GM10847 (cell line): ENCODE data around the gene PRPSAP2.

Experiments used
- POLR2A ChIP-seq: IDR thresholded peaks from 2 replicates; pipeline ENCODE4 v1.6.1; 2011; ENCODE audit not compliant: insufficient read length; ENCODE audit errors: extremely low read depth

The PRPSAP2 gene

DNA sequence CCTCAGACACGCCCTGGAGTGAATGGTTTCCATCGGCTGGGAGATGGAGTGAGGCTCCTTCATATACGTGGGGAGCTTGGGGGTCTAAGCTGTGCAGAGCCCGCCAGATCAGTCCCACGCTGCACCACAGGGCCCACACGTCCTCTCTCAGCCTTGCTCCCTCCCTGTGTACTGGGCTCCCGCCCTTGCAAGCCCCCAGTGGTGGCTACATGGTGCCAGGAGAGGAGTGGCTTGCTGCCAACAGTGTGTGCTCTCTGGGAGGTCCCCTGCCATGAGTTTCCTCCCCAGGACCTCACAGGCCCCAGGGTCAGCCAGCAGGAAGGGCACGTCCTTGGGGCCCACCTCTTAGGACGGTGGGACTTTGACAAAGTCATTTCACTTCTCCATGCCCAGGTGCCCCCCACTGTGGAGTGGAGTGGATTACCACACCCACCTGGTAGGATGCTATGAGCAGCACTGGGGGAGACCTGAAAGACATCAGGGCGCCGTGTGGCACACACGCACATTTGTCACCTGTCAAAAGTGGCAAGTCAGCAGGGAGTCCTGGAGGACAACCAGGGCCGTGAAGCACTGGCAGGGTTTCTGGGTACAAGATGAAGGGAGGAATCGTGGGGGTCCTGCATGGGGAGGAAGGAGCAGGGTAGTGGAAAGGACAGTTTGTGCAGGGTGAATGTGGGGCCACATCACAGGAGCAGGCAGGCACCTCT is 107.8 kb downstream of the PRPSAP2 start:
- no peak for TF ChIP-seq POLR2A

DNA sequence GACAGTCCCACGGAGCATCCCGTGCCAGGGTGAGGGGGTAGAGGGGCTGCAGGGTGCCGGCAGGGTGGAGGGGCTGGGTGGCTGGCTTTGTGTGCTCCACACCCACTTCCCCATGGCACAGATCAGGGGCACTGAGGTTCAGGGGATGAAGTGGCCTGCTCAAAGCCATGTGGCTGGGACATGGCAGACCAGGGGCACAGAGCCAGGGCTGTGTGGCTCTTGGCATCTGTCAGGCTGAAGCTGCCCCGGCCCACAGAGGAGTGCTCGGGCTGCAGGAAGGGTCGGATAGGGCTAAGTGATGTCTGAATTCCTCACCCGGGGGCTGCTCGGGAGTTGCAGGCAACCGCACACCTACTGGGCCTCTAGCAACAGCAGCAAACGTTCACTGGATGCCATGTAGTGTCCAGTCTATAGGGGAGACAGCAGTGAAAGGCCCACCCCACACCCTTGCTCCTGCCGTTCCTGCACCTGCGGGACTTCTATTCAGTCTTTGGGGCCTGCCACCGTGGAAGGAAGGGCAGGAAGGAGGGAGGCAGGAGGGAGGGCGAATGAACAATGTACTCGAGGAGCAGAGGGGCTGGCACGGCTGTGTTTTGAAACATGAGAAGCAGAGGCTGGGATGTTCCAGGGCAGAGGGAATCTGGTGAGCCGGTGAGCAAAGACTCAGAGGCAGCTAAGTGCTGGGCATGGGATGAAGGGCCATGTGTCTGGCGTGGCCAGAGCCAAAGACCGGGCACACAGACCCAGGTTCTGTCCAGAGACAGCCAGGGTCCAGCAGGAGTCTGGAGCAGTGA is 109.1 kb downstream of the PRPSAP2 start:
- TF ChIP-seq POLR2A: no peak

DNA sequence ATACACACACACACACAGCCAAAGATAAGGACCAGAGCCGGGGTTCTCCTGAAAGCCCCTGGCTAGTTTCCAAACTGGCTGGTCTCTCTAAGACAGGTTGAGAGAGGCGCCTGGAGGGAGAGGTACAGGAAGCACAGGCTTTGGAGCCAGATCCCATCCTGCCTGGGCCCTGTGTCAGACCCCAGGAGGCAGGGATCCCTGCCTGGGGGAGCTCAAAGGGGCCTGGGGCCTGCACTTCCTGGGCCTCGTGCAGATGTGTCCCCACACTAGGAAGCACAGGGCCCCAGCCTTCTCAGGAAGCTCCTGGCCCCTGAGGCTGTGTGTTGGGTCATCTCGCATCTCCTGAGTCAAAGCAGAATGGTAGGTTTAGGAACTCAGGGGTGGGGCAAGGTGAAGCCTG is 110.0 kb downstream of the PRPSAP2 start:
- TF ChIP-seq POLR2A: no peak

DNA sequence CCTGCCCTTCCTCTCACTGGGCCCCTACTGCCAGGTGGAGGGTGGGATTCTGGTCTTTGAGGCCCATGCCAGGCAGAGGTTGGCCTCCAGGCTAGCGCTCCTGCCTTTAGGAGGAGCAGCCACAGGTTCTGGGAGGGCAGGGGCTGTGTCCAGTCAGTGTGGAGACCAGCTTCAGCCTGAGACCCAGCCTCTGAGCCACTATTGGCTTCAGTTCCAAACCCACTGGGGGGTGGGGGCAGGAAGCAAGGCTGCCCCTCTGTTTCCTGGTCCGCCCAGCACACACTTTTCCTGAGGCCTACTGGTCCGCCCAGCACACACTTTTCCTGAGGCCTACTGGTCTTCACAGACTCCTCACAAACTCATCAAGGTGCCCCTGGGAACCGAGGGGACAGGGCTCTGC is 110.4 kb downstream of the PRPSAP2 start:
- no peak for TF ChIP-seq POLR2A

DNA sequence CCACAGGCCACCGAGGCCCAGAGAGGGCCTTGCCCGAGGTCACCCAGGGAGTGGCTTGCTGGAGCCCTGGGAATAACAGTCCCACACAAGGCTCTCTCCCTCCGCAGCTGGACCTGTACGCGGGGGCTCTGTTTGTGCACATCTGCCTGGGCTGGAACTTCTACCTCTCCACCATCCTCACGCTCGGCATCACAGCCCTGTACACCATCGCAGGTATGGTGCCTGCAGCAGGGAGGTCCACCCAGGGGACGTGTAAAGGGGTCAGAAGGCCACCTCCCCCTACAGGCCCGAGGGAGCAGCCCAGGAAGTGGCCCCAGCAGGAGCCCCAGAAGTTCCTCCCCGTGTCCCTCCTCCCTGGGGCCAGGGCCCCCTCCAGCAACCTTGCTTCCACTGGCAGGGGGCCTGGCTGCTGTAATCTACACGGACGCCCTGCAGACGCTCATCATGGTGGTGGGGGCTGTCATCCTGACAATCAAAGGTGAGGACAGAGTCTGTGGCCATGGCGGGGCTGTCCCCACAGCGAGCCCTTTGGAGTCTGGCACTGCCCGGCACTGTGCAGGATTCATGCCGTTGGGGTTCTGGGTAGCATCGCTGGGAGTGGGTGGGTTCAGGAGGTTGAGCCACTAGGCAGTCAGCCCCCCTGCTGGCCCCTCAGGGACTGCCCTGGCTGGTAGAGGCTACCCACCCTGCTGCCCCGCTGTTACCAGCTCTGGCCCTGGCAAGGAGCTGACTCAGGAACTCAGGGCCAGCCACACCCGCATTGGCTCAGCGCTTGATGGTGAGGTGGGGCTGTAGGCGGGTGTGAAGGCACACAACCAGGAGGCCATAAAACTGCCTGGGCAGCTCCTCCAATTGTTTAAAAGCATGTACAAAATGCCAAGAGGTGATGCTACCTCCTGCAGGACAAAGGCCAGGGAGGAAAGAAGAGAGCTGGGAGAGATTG is 111.3 kb downstream of the PRPSAP2 start:
- no peak for TF ChIP-seq POLR2A

DNA sequence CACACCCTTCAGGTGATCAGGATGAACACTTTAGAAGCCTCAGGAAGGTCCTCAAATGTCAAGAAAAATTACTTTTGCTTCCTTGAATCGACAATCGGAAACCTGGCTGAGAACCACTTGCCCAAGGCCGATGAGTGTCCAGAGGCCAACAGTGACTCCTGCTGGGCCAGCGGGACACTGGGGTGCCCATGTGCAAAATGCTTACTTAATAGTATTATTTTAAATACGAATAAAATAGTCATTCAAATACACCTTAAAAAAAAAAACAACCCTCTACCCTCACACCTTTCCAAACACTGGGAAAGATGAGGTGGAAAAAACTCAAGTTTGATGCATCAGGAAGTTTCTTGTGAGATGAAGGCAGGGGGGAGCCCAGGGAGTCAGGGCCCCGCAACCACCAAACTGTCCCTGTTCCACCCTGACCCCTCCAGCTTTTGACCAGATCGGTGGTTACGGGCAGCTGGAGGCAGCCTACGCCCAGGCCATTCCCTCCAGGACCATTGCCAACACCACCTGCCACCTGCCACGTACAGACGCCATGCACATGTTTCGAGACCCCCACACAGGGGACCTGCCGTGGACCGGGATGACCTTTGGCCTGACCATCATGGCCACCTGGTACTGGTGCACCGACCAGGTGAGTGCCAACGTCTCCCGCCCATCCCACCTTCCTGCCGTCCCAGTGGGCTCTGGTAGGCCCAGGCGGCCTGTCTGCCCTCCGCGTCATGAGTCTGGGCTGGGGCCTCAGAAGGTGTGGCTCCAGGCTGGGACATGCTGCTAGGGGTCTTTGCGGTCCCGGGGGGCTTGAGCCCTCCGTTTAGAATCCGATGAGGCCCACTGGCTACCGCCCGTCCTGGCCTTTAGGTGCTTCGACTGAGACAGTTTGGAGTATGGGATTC is 112.9 kb downstream of the PRPSAP2 start:
- no peak for TF ChIP-seq POLR2A

DNA sequence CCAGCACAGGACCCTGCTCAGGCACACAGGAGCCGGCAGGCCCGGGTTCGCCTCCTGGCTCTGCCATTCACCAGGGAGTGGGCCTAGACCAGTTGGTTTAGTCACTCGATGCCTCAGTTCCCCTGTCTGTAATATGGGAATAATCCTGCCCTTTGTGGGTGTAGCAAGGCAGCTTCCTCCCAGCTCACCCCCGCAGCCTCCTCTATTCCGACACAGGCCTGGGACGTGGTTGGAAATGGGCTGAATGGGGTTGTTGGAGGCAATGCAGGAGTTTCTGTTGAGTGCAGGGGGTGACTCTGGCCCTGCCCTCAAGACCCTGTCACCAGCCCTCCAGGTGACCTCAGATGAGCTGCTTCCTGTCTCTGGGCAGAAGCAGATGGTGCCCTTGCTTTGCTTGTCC is 113.9 kb downstream of the PRPSAP2 start:
- no peak for TF ChIP-seq POLR2A

DNA sequence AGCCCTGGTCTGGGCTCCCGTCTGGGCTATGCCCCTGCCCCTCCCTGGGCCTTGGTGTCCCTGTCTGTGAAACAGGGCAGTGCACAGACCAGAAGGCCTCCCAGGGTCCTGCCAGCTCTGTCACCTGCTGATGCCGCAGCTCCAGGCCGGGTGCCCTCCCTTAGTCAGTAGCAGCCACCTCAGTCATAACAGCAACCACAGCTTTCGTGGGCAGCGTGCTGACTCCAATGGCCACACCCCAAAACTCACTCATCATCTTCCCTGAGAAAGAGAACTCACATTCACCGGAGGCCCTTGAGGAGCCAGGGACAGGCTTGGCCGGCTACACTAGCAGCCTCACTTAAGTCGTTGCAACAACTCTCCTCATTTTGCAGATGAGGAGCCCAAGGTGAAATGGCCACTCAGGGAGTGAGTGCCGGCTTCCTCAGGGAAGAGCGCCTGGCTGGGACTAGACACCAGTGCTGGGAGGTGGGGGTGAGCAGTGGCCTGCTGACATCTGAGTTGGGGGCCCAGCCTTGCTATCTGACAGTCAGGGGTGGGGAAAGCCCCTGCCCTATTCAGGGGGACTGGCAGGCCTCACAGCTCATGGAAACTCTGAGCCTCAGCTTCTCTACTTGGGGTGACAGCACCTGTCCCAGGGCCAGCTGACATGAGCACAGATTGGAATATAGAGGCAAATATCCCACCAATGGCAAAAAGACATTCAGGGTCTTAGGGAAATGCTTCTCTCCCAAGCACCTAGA is 116.6 kb downstream of the PRPSAP2 start:
- TF ChIP-seq POLR2A: no peak

DNA sequence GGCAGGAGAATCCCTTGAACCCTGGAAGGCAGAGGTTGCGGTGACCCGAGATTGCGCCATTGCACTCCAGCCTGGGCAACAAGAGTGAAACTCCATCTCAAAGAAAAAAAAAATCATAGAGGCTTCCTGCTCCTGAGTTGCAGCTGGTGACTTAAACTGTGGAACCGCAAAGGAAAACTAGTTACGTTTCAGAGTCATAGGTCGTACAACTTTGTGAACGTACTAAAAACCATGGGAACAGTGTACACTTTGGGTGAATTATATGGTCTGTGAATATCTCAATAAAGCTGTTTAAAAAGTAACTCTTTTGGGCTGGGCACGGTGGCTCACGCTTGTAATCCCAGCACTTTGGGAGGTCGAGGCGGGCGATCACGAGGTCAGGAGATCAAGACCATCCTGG is 117.7 kb downstream of the PRPSAP2 start:
- no peak for TF ChIP-seq POLR2A

DNA sequence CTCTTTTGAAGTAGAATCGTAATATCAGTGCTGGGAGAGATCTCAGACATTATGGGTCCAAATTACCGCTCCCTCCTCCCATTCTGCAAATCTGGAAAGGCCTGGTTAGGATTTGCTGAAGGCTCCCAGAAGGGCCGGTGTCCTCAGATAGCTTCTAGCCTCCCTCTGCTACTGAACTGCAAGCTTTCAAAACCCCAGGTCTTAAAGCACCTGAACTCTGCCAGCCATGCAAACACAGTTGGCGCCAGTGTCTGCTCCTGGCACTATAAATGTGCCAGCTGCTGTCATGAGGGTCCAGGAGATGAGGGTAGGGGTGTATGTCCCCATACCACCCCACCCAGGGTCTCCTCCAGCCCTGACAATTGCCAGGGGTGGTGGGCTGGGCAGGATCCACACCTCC is 118.3 kb downstream of the PRPSAP2 start:
- TF ChIP-seq POLR2A: no peak

DNA sequence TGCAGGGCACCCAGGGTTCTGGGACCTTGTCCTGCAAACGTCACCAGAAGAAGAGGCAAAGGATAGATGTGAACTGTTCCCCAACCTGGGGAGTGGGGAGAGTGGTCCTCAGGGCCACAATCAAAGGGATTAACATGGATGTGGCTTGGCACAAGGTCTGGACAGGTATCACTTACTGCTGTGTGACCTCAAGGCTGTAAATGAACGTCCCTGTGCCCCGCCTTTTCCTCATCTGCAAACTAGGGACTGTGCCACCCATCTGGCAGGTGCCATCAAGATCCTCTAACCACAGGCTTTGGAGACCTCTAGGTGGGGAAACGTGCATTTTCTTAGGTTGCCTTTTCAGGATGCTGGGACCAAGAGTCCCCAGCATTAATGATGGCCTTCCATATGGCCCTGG is 119.1 kb downstream of the PRPSAP2 start:
- TF ChIP-seq POLR2A: no peak

DNA sequence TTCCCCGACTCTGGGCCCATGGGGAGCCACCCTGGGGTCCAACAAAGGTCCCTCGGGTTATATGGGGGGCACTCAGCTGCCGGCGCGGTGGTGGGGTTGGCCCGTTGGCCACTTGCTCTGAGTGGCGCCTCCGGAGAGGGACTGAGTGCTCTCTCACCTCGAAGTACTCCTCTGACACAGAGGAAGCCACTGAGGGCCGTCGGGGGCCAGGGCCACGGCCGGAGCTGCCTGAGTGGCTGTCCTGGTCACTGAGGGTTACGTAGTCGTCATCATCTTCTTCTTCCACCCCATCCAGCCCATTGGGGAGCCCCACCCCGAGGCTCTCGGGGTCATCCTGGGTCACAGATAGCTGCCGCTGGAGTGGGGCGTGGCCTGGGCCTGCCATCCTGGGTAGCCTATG is 119.7 kb downstream of the PRPSAP2 start:
- TF ChIP-seq POLR2A: no peak

DNA sequence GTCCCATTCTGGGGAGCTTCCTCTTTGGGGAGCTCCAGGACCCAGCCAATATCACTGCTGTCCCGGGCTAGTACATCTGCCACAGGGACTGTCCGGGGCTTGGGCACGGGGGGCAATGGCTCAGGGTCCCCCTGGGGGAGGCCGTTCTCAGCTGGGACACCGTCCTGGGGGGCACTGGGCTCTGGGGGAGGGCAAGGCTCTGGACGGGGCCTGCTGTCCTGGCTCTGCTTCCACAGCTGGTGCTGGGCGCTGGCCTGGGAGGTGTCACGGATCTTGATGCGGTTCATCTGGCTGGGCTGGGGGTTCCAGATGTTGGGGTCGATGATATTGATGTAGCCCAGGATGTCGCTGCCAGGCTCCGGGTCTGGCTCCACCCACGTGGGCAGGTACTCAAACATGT is 120.1 kb downstream of the PRPSAP2 start:
- no peak for TF ChIP-seq POLR2A

DNA sequence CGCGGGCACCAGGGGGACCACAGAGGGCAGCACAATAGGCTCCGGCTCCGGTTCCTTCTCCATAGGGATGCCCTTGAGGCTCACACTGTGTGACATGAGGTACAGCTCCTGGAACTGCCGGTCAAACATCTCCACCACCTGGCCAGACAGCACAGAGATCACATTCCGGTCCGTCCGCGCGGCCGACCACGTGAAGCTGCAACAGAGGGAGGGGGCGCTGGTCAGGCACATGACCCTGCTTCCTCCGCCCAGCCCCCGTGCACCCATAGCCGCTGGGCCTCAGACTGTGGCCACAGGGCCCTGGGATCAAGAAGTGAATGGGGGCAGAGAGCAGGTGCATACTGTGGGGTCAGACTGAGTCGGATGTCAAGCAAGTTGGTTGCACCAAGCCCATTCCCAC is 120.7 kb downstream of the PRPSAP2 start:
- no peak for TF ChIP-seq POLR2A
